Stimulated activated CD8-positive, alpha-beta memory T cell treated with anti-CD3 and anti-CD28 coated beads, Interleukin-12 subunit alpha, Interleukin-12 subunit beta, amount 100 ng/mL, for 1 hour (primary cell): ENCODE results near the gene RPL19.
"Not testable (repeated sequence)": the region's sequence is repeated elsewhere in the genome, so short reads cannot be mapped to it uniquely, and the experiment has no call there.

Experiments
- DNase-seq: peaks from one replicate; pipeline ENCODE4 v3.0.0-alpha.2; 2020; ENCODE audit warnings: low read depth

Gene RPL19

DNA sequence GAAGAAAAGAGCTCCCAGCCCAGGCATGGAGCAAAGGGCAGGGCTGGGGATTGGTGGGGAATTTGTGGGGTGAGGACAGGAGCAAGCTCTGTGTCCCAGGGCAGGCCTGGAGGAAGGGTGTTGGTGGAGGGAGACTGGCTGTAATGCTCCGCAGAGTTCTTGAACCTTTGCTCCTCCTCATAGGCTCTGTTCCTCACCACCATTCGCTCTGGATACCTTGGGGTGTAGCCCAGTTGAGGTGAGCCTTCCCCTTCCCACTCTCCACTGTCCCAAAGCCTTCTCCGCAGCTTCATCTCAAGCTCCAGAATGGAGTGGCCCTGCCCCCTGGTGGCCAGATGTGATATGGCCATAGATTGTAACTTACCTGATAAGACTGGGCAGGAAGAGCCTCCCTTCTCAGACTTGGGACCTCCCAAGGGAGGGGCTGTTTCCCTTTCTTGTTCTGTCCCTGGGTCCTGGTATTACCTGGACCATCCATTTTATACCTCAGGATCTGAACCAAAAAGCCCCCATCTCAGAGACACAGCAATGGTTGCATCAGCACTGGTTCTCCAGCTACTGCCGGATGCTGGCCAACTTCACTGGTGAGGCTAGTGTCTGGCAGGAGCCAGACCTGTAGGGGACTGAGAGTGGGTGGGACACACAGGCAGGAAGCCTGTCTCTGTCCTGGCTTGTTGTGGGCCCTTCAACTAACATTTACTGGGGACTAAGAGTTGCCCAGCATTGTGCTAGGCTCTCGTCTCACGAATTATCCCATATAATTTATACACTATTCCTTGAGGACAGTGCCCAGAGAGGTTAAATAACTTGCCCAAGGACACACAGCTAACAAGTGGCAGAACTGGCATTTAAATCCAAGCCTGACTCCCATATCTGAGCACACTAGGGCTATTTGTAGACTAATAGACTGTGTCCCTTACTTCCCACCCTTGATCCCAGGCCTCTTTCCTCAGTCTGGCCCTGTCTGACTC lies 44.8 kb downstream of the RPL19 start:
- peak; percentile 79 for DNase-seq

GRCh38 chr17:39246274-39246673 lies 46.2 kb downstream of the RPL19 start:
- no peak for DNase-seq

DNA sequence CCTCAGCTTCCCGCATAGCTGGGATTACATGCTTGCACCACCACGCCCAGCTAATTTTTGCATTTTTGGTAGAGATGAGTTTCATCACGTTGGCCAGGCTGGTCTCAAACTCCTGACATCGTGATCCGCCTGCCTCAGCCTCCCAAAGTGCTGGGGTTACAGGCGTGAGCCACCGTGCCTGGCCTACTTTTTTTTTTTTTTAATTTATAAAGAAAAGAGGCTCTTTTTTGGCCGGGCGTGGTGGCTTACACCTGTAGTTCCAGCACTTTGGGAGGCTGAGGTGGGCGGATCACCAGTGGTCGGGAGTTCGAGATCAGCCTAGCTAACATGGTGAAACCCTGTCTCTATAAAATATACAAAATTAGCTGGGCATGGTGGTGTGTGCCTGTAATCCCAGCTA lies 50.0 kb downstream of the RPL19 start:
- not testable (repeated sequence) for DNase-seq

DNA sequence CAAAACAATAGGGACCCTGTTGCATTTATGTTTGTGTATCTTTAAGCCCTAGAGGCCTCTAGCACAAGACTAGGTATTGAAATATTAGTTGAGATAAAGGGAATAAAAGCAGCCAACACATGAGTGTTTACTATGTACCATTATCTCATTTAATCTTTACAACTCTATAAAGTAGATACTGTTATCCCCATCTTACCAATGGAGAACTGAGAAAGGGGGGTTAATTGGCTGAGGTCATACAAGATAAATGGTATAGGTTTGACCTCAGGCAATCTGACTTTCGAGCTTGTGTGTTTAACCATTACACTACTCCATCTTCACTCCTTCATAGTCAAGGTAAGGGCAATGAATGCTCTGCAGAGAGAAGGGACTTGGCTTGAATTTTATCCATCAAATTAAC lies 51.9 kb downstream of the RPL19 start:
- no peak for DNase-seq

- DNase-seq: no peak
Observed at GRCh38 chr17:39252788-39253460, 52.8 kb downstream of the RPL19 start.
